HepG2 (cell line): ENCODE data around the gene C4orf36. TPM values are rescaled to one million over a fixed set of nuclear protein-coding genes. Genes with fewer than 3 reads are reported as not detected.
A peak's percentile ranks its signal among the peaks of the same experiment; 100 is the strongest.

Source experiments
- ATAC-seq: fragments of 200-7000 bp; cut with Tn5 transposase; 3 replicates; pipeline ENCODE4 v1.9.1; 2020; ENCODE audit warnings: mild to moderate bottlenecking, moderate library complexity
- BruUV-seq: library from RNA; stranded (reverse); fragments of 400-500 nt; replicated peaks from 2 replicates; lab custom pipeline; 2021; lab: Mats Ljungman, UMichigan
- CTCF ChIA-PET: fragments of 300-600 bp; formaldehyde crosslinking; extraction: SDS; loops from one replicate; lab custom pipeline; 2021; ENCODE audit warnings: low total read pairs, inconsistent platforms, low intra/inter-chr PET ratio; lab: Yijun Ruan, JAX
- POLR2A ChIA-PET: fragments of 350-600 bp; sonication (Branson Sonifier 250); formaldehyde crosslinking; loops from one replicate; lab custom pipeline; 2020; ENCODE audit warnings: antibody characterized with exemption, inconsistent platforms; lab: Yijun Ruan, JAX
- DNase-seq: peaks from one replicate; pipeline ENCODE4 v3.0.0-alpha.2; 2015; ENCODE audit warnings: low spot score
- FAIRE-seq: peaks from 3 replicates; lab custom pipeline; 2011; peaks lifted over from hg19 to GRCh38; lab: Jason Lieb, UNC
- H2AFZ ChIP-seq: one replicate; pipeline ENCODE4 v1.6.1; 2011; ENCODE audit warnings: low read length, inconsistent platforms
- H3K27ac ChIP-seq: fragments of 300-600 bp; 3 replicates; pipeline ENCODE4 v1.8.0; 2011; ENCODE audit warnings: mixed run types, mild to moderate bottlenecking, mixed read lengths, low read length, inconsistent platforms; ENCODE audit not compliant: insufficient read depth; ENCODE audit errors: extremely low read length
- H3K27me3 ChIP-seq, 2 experiments: fragments of 200-600 bp in 1 of 2; 2 replicates in 1 of 2; 3 replicates in 1 of 2; pipeline versions ENCODE4 v1.6.0 to v1.8.0; 2011; ENCODE audit warnings: low read length in 2 of 2, mild to moderate bottlenecking in 2 of 2, moderate library complexity in 2 of 2, inconsistent platforms in 1 of 2; ENCODE audit not compliant: insufficient read depth in 2 of 2, control insufficient read depth in 1 of 2
- H3K36me3 ChIP-seq, 2 experiments: fragments of 200-600 bp in 1 of 2; replicated peaks in 1 of 2; 2 replicates in 1 of 2; 3 replicates in 1 of 2; pipeline versions ENCODE4 v1.5.1 to v1.8.0; 2011; ENCODE audit warnings: low read length in 2 of 2, inconsistent platforms in 1 of 2; ENCODE audit not compliant: insufficient read depth in 2 of 2, control insufficient read depth in 1 of 2
- H3K4me1 ChIP-seq: 2 replicates; pipeline ENCODE4 v1.5.1; 2012; ENCODE audit warnings: low read length, inconsistent platforms; ENCODE audit not compliant: insufficient read depth
- H3K4me2 ChIP-seq: 2 replicates; pipeline ENCODE4 v1.6.0; 2011; ENCODE audit warnings: low read depth, low read length, inconsistent platforms
- H3K4me3 ChIP-seq, 3 experiments: fragments of 200-600 bp in 1 of 3; sonication (generic), shearing (Covaris generic) in 1 of 3; replicated peaks in 1 of 3; 2 replicates each; pipeline ENCODE4 v1.5.1; 2011 to 2016; ENCODE audit warnings: low read length in 3 of 3, inconsistent platforms in 2 of 3, low read depth in 2 of 3, mild to moderate bottlenecking in 2 of 3, control low read depth in 1 of 3, mixed read lengths in 1 of 3; ENCODE audit not compliant: insufficient read depth in 1 of 3
- H3K79me2 ChIP-seq: one replicate; pipeline ENCODE4 v1.6.1; 2011; ENCODE audit warnings: low read length, inconsistent platforms; ENCODE audit not compliant: insufficient read depth
- H3K9ac ChIP-seq: 2 replicates; pipeline ENCODE4 v1.6.0; 2011; ENCODE audit warnings: mild to moderate bottlenecking, low read depth, low read length, inconsistent platforms; ENCODE audit not compliant: insufficient read depth
- H3K9me3 ChIP-seq: 2 replicates; pipeline ENCODE4 v1.5.1; 2012; ENCODE audit warnings: mild to moderate bottlenecking, low read length
- H4K20me1 ChIP-seq: 2 replicates; pipeline ENCODE4 v1.6.0; 2011; ENCODE audit warnings: inconsistent platforms, mild to moderate bottlenecking, low read length, moderate library complexity; ENCODE audit not compliant: insufficient read depth
- KAT8 ChIP-seq: IDR thresholded peaks from 2 replicates; pipeline ENCODE4 v1.6.1; 2016; ENCODE audit warnings: missing genetic modification reagents, missing compliant biosample characterization
- ZFP36L2 ChIP-seq: sonication (generic); formaldehyde crosslinking; IDR thresholded peaks from 2 replicates; pipeline ENCODE4 v1.4.0; 2020; ENCODE audit warnings: missing genetic modification reagents
- WGBS: methylation state at CpG from one replicate; pipeline ENCODE4 v1.1.6; 2017; ENCODE audit warnings: low lambda C conversion rate; 5-methylcytosine and 5-hydroxymethylcytosine counted together
- in situ Hi-C: cut with HindIII; loops from 2 replicates; pipeline ENCODE4 v1.10.0; 2017; ENCODE audit warnings: low pct_unique_long_range_greater_than_20kb; ENCODE audit not compliant: extremely low pct_ligation_motif_present
- intact Hi-C: fragments of 100-400 bp; cut with micrococcal nuclease; formaldehyde crosslinking; loops from one replicate; pipeline ENCODE4 v1.10.0; 2022; ENCODE audit not compliant: unreplicated experiment
- polyA plus RNA-seq, 8 experiments: library from polyadenylated mRNA; depleted of rRNA in 3 of 8; stranded (reverse) in 7 of 8; unstranded in 1 of 8; fragments of >200 nt; fragmentation: Illumina TruSeq in 4 of 8; extraction: Trizol in 4 of 8; gene quantifications; 2 replicates each; pipeline versions ENCODE4 v1.2.1 to v1.2.3, GENCODE V29; 2011 to 2016; ENCODE audit warnings: low read depth in 4 of 8, missing spikeins in 1 of 8, mixed read lengths in 1 of 8; ENCODE audit not compliant: insufficient read depth in 1 of 8
- total RNA-seq, 5 experiments: library from RNA; depleted of rRNA; stranded (reverse); fragments of >200 nt; fragmentation: Illumina TruSeq; extraction: Trizol; gene quantifications; 2 replicates each; pipeline ENCODE4 v1.2.3, GENCODE V29; 2016; ENCODE audit warnings: low read depth in 1 of 5
- TF ChIP-seq, protein P1 (sequence below): sonication (generic); formaldehyde crosslinking; IDR thresholded peaks from 2 replicates; pipeline ENCODE4 v1.5.0; 2020; ENCODE audit warnings: mild to moderate bottlenecking, missing genetic modification reagents, moderate library complexity
- TF ChIP-seq, protein P2 (sequence below): sonication (generic); formaldehyde crosslinking; IDR thresholded peaks from 2 replicates; pipeline ENCODE4 v1.4.0; 2020; ENCODE audit warnings: mild to moderate bottlenecking, missing genetic modification reagents
- TF ChIP-seq, protein P3 (sequence below): sonication (generic); formaldehyde crosslinking; IDR thresholded peaks from 2 replicates; pipeline ENCODE4 v1.5.0; 2020; ENCODE audit warnings: mild to moderate bottlenecking, missing genetic modification reagents

C4orf36 gene
- total and polyA plus RNA-seq, 2 of the 13 experiments (the other 11 are each of a cell fraction or from before 2014, with no cell fraction given) = 0.63 TPM; not detected in 1

DNA sequence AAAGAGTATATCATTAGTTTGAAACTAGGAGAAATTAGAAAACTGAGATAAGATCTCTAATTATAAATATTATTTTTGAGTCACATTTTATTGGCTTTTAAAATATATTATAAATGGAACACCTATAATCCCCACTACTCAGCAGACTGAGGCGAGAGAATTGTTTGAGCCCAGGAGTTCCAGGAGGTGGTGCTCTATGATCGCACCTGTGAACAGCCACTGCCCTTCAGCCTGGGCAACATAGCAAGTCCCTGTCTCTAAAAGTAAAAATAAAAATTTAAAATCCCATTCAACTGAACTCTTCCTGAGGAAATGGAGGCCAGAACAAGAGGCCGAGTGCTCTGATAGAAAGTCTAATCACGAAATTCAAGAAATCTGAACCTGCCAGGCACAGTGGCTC lies 6.3 kb upstream of the C4orf36 start (continued):
- TF ChIP-seq, protein P1, sequence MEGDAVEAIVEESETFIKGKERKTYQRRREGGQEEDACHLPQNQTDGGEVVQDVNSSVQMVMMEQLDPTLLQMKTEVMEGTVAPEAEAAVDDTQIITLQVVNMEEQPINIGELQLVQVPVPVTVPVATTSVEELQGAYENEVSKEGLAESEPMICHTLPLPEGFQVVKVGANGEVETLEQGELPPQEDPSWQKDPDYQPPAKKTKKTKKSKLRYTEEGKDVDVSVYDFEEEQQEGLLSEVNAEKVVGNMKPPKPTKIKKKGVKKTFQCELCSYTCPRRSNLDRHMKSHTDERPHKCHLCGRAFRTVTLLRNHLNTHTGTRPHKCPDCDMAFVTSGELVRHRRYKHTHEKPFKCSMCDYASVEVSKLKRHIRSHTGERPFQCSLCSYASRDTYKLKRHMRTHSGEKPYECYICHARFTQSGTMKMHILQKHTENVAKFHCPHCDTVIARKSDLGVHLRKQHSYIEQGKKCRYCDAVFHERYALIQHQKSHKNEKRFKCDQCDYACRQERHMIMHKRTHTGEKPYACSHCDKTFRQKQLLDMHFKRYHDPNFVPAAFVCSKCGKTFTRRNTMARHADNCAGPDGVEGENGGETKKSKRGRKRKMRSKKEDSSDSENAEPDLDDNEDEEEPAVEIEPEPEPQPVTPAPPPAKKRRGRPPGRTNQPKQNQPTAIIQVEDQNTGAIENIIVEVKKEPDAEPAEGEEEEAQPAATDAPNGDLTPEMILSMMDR = peak; percentile 52
- no peak for TF ChIP-seq KAT8 (CRISPR knock-in tag)

DNA sequence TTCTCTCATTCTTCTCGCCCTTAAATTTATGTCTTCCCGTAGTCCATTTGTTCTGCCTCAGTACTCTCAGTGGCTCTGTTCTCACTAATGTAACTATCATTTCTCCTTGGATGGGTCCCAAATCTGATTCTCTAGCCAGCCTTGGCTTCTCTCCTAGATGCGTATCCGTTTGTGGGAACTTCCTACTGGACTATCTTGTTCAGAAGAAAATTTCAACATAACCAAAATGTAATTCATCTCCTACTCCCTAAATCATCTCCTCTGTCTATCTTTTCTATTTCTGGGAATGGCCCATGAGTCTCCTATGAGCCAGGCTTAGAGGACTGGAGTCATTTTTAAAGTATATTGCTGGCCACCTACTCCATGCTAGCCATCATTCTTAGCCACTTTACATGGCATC lies 4.4 kb upstream of the C4orf36 start:
- peaks cover 8% of the 10 kb centered on the region; the same call in 1 of the 2 replicates for H3K4me1 ChIP-seq
- DNase-seq (no peak), ATAC-seq (no peak), FAIRE-seq (no peak)
- ChIA-PET CTCF (interaction anchor here (1.1 to 2.1 kb wide), 3 partner anchors 106 to 401 kb away, joined by 11 to 25 read pairs (median 14); no protein-coding TSS in a partner anchor), POLR2A (no interaction called here)
- no peaks in the 10 kb centered on the region for H3K79me2 ChIP-seq
- in situ Hi-C loops = loop anchor here (5.0 to 10.0 kb wide), 2 partner anchors 338 to 399 kb away; no protein-coding TSS in a partner anchor
- no peak overlapping the region for H3K4me3 ChIP-seq
- intact Hi-C loops = no loop called here
- H3K27me3 ChIP-seq = no peaks in the 10 kb centered on the region
- H3K36me3 ChIP-seq = no peaks in the 10 kb centered on the region
- 66% methylated on average over 4 of the region's 4 CpGs for WGBS
- H4K20me1 ChIP-seq = no peaks in the 10 kb centered on the region
- no TSS peak for BruUV-seq
- no peaks in the 10 kb centered on the region for H3K9me3 ChIP-seq
- H2AFZ ChIP-seq = no peak overlapping the region
- no peak overlapping the region for H3K4me2 ChIP-seq
- H3K27ac ChIP-seq = no peak overlapping the region
- TF ChIP-seq, protein P2, sequence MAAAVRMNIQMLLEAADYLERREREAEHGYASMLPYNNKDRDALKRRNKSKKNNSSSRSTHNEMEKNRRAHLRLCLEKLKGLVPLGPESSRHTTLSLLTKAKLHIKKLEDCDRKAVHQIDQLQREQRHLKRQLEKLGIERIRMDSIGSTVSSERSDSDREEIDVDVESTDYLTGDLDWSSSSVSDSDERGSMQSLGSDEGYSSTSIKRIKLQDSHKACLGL = no peak
- TF ChIP-seq, protein P3, sequence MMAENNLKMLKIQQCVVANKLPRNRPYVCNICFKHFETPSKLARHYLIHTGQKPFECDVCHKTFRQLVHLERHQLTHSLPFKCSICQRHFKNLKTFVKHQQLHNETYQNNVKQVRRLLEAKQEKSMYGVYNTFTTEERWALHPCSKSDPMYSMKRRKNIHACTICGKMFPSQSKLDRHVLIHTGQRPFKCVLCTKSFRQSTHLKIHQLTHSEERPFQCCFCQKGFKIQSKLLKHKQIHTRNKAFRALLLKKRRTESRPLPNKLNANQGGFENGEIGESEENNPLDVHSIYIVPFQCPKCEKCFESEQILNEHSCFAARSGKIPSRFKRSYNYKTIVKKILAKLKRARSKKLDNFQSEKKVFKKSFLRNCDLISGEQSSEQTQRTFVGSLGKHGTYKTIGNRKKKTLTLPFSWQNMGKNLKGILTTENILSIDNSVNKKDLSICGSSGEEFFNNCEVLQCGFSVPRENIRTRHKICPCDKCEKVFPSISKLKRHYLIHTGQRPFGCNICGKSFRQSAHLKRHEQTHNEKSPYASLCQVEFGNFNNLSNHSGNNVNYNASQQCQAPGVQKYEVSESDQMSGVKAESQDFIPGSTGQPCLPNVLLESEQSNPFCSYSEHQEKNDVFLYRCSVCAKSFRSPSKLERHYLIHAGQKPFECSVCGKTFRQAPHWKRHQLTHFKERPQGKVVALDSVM (CRISPR knock-in tag) = no peak
- no peak for TF ChIP-seq ZFP36L2 (CRISPR knock-in tag)
- TF ChIP-seq, all 625 proteins: peak for 0
- H3K9ac ChIP-seq = no peak overlapping the region
